Activated T-helper 1 cell treated with anti-CD3 and anti-CD28 coated beads, Interleukin-2, amount 50 U/mL, for 16 hours (primary cell): ENCODE measurements around the gene DICER1.
"Not testable (repeated sequence)": the region's sequence is repeated elsewhere in the genome, so short reads cannot be mapped to it uniquely, and the experiment has no call there.

ENCODE experiments used
- DNase-seq, 2 donors: peaks; one replicate each; pipeline ENCODE4 v3.0.0-alpha.2; 2020; ENCODE audit warnings: low read depth in 1 of 2, low spot score in 1 of 2

The DICER1 gene, protein sequence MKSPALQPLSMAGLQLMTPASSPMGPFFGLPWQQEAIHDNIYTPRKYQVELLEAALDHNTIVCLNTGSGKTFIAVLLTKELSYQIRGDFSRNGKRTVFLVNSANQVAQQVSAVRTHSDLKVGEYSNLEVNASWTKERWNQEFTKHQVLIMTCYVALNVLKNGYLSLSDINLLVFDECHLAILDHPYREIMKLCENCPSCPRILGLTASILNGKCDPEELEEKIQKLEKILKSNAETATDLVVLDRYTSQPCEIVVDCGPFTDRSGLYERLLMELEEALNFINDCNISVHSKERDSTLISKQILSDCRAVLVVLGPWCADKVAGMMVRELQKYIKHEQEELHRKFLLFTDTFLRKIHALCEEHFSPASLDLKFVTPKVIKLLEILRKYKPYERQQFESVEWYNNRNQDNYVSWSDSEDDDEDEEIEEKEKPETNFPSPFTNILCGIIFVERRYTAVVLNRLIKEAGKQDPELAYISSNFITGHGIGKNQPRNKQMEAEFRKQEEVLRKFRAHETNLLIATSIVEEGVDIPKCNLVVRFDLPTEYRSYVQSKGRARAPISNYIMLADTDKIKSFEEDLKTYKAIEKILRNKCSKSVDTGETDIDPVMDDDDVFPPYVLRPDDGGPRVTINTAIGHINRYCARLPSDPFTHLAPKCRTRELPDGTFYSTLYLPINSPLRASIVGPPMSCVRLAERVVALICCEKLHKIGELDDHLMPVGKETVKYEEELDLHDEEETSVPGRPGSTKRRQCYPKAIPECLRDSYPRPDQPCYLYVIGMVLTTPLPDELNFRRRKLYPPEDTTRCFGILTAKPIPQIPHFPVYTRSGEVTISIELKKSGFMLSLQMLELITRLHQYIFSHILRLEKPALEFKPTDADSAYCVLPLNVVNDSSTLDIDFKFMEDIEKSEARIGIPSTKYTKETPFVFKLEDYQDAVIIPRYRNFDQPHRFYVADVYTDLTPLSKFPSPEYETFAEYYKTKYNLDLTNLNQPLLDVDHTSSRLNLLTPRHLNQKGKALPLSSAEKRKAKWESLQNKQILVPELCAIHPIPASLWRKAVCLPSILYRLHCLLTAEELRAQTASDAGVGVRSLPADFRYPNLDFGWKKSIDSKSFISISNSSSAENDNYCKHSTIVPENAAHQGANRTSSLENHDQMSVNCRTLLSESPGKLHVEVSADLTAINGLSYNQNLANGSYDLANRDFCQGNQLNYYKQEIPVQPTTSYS (N-terminal part only)

DNA sequence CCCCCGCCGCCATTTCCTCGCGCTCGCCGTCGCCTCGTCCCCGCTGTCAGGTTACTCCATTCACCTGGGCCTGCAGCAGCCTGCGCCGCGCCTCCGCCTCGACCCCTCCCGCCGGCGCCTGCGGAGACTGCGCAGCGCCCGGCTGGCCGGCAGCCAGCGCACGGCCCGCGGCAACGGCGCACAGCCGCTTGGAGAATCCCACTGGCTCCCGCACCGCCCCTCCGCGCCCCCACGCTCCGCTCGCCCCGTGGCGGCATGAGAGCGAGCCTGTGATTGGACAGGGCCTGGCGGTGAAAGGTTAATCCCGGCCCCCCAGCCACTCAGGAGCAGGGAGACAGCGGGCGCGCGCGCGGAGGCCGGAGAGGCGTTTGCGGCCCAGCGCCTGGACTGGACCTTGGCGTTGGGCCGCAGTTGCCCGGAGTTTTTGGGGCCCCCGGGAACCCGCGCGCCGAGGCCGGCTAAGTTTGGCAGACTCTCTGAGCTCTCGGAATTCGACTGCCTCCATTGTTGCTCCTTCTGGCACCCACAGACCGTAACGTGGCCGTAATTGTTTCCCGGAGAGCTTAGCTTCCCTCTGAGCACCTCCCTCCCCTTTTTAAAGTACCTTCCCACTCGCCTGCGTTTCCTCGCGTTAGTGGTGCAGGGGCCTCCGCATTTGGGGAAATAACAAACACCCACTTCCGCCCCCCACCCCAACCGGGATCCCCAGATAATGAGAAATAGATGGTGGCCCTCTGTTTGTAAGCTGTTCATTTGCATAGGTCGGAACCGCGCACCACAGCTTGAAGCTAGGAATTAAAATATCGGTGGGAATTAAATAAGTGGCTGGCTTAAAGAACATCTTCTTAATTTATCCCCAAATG, at the start of gene DICER1:
TSS of gene DICER1 (minus strand) at position 203 of the 863 bp plus-strand sequence. CDS start 24,071 bp downstream, outside the sequence.
- DNase-seq, result peak; percentile 90 to 91

DNA sequence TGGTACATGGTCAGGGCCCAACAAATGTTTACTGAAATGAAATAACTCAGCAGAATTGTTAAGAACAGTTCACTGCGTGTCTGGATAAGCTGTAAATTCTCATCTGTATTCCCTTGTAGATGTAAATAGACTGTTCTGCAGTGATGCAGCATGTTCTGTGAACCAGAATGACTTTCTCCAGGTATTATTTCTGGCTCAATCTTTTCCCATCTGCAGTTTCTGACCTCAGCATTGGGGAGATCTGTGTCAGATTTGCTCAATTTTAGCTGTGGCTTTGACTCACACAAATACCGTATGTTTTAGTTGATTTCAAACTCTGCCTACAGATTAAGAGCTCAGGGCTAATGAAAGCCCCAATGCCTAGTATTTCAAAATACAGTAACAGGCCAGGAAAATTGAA, 49.2 kb upstream of the DICER1 start:
- DNase-seq, result no peak

DNA sequence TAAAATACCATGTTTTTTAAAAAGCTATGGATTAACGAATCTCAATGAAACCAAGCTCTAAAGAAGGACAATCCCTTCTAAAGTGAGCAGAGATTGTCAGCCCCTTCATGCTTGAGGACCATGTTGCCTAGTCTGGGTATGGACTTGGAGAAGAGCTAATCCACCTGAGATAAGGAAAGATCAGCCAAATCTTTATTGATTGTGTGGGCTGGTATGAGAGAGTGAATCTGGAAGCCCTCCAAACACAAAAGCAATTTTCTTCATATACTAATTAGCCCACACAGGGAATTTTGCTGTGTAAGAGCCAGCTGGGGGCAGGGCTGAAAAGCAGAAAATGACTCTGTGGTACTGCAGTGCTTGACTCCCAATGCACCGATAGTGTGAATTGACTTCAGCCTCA, 47.4 kb upstream of the DICER1 start:
- DNase-seq, result no peak

DNA sequence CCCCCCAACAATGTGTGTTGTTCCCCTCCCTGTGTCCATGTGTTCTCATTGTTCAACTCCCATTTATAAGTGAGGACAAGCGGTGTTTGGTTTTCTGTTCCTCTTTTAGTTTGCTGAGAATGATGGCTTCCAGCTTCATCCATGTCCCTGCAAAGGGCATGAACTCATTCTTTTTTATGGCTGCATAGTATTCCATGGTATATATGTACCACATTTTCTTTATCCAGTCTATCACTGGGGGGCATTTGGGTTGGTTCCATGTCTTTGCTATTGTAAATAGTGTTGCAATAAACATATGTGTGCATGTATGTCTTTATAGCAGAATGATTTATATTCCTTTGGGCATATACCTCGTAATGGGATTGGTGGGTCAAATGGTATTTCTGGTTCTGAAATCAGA, 44.4 kb upstream of the DICER1 start:
- not testable (repeated sequence) for DNase-seq

DNA sequence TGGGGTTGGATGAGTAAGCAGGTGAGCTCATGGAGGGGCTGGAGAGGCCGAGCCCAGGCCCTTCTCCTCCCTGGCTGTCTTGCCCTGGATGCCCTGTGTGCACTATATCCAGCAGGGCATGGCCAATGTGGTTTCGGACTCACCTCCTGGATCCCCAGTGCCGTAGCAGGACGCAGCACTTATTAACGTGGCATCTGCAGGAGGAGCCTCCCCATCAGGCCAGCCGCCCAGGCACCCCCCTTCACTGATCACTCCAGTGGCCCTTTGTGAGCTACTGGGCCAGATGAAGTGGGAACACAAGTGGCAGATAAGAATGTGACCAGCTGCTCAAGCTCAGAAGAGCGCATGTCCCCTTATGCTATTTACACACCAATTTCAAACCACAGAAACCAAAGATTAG, 43.1 kb upstream of the DICER1 start:
- no peak for DNase-seq

DNA sequence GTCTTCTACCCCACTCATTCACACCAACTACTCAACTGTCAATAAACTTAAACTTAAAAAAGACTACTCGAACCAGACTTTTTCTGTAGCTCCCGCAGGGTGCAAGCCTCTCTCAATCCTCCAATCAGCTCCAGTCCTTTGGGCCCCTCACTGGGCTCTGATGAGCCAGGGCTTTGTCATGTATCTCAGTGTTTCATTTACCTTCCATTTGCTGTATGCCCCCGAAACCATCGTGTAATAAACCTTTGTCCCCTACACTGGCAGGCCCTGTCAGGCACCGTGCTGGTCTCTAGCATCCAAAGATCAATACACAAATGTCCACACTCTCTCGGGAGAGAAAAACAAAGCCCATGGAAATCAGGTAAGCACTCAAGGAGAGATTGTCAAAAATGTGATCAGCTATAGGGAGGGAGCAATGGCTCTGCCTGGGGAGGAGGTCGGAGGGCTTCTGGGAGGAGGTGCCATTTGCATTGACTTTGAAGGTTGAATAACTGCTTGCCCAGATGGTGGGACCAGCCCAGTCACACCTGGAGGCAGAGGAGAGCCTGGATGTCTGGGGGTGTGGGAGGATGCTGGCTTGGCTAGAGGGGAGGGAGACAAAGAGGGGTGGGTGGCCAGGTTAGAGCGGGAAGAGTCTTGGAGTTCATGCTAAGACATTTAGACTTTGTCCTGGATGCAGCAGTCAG, 42.1 kb upstream of the DICER1 start:
- no peak for DNase-seq

DNA sequence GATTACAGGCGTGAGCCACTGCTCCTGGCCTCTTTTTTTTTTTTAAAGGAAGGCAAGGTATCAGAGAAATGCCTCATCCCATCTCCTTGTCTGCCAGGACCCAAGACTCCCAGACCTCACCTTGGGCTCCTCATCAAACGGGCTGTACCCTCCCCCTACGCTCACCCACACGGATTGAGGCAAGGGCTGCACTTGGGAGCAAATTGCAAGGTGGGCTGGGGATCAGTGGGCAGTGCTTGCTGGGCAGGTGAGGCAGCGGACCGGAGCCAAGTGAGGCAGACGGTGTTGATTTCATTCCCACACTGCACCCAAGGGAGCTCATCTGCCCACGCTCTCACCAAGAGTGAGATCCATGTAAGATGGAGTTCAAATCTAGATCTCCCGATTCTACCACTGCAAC, 41.0 kb upstream of the DICER1 start:
- no peak for DNase-seq

DNA sequence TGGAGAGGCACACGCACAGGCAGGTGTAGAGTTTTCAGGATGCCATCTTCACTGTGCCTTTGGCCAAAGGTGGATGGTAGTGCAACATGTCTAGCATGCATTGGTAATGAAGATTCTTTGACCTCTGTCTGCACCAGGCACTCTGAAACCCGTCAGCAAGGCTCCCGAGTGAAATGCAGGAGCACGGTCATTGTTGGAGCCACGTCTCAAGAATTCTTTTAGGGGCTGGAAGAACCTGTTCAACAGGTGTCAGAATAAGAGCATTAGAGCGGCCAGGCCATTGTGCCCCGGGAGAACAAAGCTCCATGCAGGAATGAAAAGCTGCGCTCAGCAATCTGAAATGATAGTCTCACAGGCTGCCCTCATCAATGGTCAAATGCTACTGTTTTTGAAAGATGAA, 40.2 kb upstream of the DICER1 start:
- DNase-seq, result no peak

DNA sequence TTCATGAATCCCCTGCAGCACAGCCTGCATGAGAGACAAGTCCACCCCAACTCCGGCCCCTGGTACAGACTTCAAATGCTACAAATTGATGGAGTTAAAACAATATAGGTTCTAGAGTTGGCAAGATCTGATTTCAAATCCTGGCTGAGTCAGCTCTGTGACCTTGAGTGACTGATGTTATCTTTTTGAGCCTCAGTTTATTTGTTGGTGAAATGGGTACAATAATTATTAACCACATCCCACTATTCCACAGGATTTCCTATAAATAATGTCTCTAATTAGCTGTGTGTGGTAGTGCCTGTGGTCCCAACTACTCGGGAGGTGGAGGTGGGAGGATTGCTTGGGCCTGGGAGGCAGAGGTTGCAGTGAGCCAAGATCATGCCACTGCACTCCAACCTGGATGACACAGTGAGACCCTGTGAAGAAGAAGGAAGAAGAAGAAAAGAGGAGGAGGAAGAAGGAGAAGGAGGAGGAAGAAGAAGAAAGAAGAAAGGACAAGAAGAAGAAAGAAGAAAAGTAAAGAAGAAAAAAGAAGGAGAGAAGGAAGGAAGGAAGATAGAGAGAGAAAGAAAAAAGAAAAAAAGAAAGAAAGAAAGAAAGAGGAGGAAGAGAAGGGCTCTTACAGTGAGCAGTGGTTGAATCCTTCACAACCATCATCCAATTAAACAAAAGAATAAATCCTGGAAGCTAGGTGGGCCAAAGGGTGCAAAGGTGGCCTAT, 39.7 kb upstream of the DICER1 start:
- DNase-seq, result no peak

DNA sequence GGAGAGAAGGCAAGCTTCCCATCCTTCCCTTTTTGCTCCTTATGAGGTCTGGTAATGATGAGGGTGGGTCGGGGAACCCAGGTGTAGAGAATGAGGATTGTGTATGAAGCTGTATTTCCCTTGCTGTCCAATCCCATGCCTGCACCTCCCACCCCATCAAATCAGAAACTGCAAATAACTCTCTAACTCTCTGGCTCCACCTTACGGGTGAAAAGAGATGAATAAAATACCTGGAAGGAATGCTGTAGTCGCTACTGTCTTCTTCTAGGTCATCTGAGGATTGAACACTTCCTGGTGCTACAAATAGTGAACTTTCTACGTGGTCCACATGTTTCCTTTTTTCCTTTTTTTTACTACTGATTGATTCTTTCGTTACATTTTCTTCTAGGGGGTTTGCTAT, 38.9 kb upstream of the DICER1 start:
- DNase-seq, result no peak

DNA sequence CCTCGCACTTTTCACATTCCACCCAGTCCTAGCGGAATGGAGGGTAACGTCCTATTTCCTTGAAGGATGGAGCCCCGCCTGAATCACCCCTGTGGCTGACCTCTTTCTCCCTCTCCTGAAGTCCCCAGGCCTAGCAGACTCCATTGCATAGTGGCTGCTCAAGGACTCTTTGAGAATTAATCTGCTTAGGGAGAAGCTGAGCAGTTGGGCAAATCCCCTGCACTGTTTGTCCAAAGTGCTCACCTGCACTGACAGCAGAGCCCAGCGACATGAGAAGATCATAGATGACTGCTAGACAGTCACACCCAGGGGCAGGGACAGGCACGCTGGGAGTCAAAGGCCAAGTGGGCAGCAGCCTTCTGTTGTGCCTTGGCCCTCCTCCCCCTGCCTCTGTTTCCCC, 37.7 kb upstream of the DICER1 start:
- no peak for DNase-seq

DNA sequence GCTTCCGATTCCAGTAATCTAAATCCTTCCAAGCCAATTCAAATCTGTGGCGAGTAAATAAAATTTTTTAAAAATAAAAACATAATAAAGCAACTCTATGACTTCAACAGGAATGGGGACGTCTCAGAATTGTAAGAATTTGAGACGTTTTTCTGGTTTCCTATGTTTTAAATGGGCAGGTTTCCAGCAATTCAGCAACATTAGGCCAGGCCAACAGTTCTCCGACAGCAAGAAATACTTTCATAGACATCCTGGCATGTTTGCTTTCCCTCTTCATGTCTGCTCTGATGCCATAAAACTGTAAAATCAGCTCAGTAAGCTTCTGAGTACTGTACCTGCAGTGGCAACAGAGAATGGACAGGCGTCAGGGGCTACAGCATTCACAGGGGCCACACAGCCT, 35.8 kb upstream of the DICER1 start:
- no peak for DNase-seq

DNA sequence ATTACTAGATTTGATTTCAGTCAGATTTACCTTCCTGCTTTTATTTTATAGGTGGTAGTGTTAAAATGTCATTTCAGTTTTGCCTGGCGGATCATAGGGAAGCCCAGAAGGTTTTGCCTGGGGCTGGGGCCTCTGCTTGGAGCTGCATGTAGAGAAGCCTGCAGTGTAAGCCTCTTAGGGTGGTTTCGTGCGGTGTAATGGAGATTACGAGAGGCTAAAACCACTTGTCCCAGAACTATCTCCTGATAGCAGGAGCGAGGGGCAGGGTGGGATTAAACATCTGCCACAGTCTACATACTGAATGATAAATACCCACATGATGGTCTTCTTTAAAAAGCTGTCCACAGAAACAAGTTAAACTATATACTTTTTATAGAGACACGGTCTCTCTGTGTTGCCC, 35.0 kb upstream of the DICER1 start:
- no peak for DNase-seq

DNA sequence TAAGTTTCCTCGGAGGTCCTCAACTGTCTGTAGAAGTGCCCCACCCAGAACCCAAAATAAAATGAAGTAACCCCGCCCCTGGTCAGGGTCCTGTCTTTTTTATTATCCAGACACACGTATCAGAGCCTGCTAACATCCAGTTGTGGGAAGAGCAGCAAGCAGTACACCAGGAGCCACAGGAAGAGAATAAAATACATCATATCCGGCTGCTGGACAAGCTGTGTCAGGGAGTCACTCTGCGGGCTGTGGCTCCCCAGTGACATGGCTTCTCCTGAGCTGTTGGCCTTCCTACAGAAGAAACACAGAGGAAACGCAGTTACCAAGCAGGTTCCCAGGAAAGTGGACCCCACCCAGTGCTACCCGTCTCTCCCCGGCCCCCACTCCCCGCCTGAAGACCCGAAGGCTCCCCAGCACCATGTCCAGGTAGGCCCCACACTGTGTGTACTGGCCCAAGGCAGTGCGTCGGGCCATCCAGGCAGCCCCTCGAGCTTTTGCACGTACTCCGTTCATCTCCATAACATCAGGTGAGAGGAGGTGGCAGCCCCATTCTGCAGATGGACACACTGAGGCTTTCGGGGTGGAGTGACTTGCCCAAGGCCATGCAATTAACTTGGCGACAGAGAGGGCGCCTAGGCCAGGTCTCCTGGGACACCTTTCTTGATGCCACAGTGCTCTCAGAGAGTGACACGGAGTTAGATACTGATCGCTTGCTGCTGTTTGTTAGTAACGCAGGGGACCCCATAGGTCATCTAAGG, 34.3 kb upstream of the DICER1 start:
- no peak for DNase-seq

DNA sequence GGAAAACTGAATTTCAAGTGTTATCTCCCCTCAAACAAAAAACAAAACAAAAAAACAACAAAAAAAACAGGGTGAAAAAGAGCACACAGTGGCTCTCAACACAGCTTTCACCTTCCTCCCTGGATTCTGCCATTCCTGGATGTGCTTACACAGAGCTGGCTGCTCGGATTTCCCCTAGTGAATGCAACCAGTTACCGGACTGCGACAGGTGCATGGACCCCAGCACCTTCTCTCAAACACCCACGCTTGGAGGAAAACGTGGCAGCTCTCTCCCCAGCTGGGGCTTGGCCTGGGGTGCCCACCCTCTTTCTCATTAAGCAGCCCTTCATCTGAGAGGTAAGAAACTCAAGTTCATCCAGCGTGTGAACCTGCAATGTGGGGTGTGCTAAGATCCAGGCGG, 33.5 kb upstream of the DICER1 start:
- no peak for DNase-seq

DNA sequence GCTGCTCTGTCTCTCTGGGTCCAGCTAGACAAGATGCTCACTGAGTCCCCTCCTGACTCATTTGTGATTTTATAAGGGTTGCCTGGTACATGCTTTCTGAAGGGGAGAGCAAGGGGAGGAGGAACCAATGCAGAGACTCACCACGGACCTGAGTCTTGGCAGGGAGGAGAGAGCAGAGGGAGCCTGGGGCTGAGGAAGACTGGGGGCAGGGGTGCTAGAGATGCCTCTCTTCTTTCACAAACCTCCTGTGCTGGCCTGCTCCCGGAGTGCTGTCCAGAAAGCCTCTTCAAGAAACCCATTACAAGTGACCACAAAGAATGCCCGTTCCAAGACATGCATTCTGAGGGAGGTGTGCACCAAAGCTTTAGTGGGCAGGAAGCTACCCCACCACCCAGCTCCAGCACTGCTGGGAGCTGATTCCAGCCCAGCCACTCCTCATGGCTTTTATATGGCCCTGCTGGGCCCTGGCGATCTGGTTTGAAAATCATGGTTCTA, 33.1 kb upstream of the DICER1 start:
- no peak for DNase-seq

DNA sequence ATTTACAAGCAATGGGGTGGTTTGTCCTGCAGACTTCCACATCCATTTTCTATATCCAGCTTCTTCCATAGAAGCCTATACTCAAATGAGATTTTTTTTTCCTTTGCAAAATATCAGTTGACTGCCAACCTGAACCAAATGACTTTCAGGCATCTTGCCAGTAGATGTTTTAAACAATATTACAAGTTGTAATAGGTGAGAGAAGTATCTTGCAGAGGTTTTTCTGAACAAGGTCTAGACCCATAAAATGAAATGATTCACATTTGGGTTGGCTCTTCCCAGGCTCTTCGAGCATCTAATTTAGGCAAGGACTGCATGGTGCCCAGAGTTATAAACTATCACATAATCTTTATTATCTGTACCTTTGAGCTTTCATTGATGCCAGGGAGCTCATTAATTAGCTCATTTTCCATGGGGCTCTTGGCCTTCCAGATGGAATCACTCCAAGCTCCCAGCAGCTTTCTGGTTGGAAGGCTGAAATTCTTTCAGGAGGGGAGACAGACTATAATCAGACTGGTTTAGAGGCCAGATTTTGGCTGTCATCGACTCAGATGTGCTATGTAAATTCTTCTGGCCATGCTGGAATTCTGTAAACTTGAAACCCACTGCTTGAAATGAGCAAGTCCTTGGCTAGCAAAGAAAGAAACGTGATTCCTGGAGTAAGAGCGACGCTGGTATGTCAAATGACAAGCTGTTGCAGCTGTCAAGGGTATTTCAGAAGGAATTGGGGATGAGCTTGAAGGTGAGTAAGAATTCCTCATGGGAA, 32.2 kb upstream of the DICER1 start:
- no peak for DNase-seq

DNA sequence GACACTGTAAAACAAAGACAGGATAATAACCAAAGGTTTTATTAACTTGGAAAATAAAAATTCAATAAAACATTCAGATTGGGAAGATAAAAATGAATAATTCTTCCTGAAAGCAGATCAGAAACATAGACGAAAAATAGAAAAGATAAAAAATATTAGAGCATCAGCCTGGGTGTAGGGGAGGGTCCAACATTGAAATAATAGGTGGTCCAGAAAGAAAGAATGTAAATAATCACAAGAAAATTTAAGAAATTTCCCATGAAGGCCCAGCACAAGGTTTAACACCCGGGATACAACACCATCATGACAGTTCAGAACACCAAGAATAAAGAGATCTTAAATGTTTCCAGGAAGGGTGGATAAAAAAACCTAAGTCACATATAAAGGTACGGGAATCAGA, 31.1 kb upstream of the DICER1 start:
- DNase-seq, result no peak
